ENCODE results near the gene GPS1. TPM values are rescaled to one million over a fixed set of nuclear protein-coding genes. Genes with fewer than 3 reads are reported as not detected.

Gene GPS1
- total and polyA plus RNA-seq, 10 of the 15 experiments (the other 5 are each of a cell fraction or from before 2014, with no cell fraction given) = 2.2 to 146 (median 77.7) TPM

DNA sequence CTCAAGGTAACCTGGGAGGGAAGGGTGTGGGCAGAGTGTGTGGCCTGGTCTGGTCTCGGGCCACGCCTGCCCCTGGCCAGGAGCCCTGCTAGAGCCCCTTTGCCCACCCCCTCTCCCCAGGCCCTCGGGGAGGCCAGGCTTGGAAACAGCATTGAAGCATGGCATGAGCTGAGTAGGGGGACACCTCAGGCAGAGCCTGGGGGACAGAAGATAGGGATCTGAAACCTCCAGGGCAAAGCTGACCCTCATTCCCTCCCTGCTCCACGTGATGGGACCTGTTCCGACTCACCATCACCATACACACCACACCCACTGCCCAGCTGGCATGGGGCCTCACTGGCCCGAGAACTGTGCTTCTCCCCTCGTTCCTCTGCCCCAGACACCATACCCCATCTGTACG, 2.6 kb upstream of the GPS1 start:
- H3K36me3 ChIP-seq (ENCODE audit: control insufficient read depth in 2 of 2, insufficient read depth in 2 of 2, low read length in 1 of 2) = no peaks in the 10 kb centered on the region; a peak in 3 of 4 replicates
- ATAC-seq (no peak), FAIRE-seq (no peak), DNase-seq (ENCODE audit: low read depth, low spot score) (no peak)
- H2AFZ ChIP-seq (ENCODE audit: control insufficient read depth, low read depth, low read length) = no peak overlapping the region
- H3K9ac ChIP-seq (ENCODE audit: control insufficient read depth, insufficient read depth, low read length) = no peak overlapping the region
- H3K27me3 ChIP-seq (replicated peaks in 1 of 2; ENCODE audit: control insufficient read depth in 2 of 2, insufficient read depth in 2 of 2, low read length in 1 of 2) = no peaks in the 10 kb centered on the region
- RAD21 ChIA-PET (ENCODE audit: unreplicated experiment) = interaction anchor here (0.6 kb wide), 1 partner anchor 19 kb away, joined by 3 read pairs; no protein-coding TSS in a partner anchor
- H3K4me3 ChIP-seq = no peak overlapping the region
- H4K20me1 ChIP-seq (ENCODE audit: control insufficient read depth, insufficient read depth) = no peaks in the 10 kb centered on the region
- H3K27ac ChIP-seq (ENCODE audit: control insufficient read depth, insufficient read depth) = no peak overlapping the region
- intact Hi-C loops (cut with micrococcal nuclease; ENCODE audit: unreplicated experiment) = no loop called here
- POLR2A ChIA-PET = interaction anchor here (1.1 kb wide), 1 partner anchor 54 kb away, joined by 4 read pairs; no protein-coding TSS in a partner anchor
- peaks cover 4% of the 10 kb centered on the region for H3K4me1 ChIP-seq (ENCODE audit: control insufficient read depth, insufficient read depth, low read length)
- no TSS peak for BruUV-seq (replicated peaks)
- peaks cover 14% of the 10 kb centered on the region for H3K79me2 ChIP-seq (ENCODE audit: control insufficient read depth, insufficient read depth, low read length)
- CTCF ChIA-PET = no interaction called here
- SMC1A ChIA-PET (ENCODE audit: uncharacterized antibody, unreplicated experiment) = no interaction called here
- H3K4me2 ChIP-seq (ENCODE audit: control insufficient read depth, insufficient read depth) = no peak overlapping the region
- no peak for TF ChIP-seq KLF5 (IDR thresholded peaks at IDR 0.05; ENCODE audit: partially characterized antibody)
- no peak for TF ChIP-seq IRF4 (IDR thresholded peaks at IDR 0.05; ENCODE audit: low read depth, low read length)
- H3K9me3 ChIP-seq (replicated peaks; ENCODE audit: control insufficient read depth, insufficient read depth, low read length) = no peaks in the 10 kb centered on the region
- 72% methylated on average over 8 of the region's 8 CpGs for WGBS (ENCODE audit: insufficient coverage, insufficient replicate concordance, low lambda C conversion rate, missing lambda C conversion rate)
- in situ Hi-C loops (cut with MboI) = no loop called here

DNA sequence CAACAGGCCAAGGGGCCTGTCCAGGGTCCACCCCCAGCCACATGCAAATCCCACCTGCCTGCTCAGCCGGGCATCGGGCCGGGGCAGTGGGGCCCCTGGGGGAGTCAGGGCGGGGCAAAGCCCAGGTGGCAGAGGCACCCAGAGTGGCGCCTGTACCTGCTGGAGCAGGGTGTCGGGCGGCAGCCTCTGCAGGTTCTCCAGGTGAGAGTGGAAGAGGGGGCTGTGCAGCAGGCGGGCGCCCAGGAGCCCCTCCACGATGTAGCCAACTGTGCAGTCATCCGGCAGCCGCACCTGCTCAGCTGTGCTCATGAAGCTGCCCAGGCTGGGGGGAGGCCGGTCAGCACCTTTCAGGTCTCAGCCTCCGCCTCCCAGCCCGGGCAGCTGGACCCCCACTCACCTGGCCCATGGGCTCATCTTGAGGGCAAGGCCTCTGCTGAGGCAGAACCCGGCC, 2.2 kb upstream of the GPS1 start:
- WGBS (ENCODE audit: insufficient coverage, insufficient replicate concordance, low lambda C conversion rate, missing lambda C conversion rate) = 81% methylated on average over 16 of the region's 16 CpGs
- no peak overlapping the region for H3K9ac ChIP-seq (ENCODE audit: control insufficient read depth, insufficient read depth, low read length)
- ChIA-PET SMC1A (ENCODE audit: uncharacterized antibody, unreplicated experiment) (no interaction called here), RAD21 (ENCODE audit: unreplicated experiment) (interaction anchor here (1.3 kb wide), 1 partner anchor 12 kb away, joined by 4 read pairs; the partner anchor contains the start of gene DCXR), CTCF (interaction anchor here (1.7 kb wide), 1 partner anchor 12 kb away, joined by 7 read pairs; the partner anchor contains the start of gene DCXR), POLR2A (interaction anchor here (1.0 to 1.5 kb wide), 3 partner anchors 12 to 54 kb away, joined by 3 to 4 read pairs (median 4); partner anchors contain the start of gene DCXR)
- no peak overlapping the region for H3K27ac ChIP-seq (ENCODE audit: control insufficient read depth, insufficient read depth)
- no peak overlapping the region for H3K4me2 ChIP-seq (ENCODE audit: control insufficient read depth, insufficient read depth)
- in situ Hi-C loops (cut with MboI) = no loop called here
- BruUV-seq (replicated peaks) = no TSS peak
- peaks cover 4% of the 10 kb centered on the region for H3K4me1 ChIP-seq (ENCODE audit: control insufficient read depth, insufficient read depth, low read length)
- intact Hi-C loops (cut with micrococcal nuclease; ENCODE audit: unreplicated experiment) = no loop called here
- no peak overlapping the region for H2AFZ ChIP-seq (ENCODE audit: control insufficient read depth, low read depth, low read length)
- no peaks in the 10 kb centered on the region for H4K20me1 ChIP-seq (ENCODE audit: control insufficient read depth, insufficient read depth)
- H3K4me3 ChIP-seq = no peak overlapping the region
- FAIRE-seq = no peak
- H3K9me3 ChIP-seq (replicated peaks; ENCODE audit: control insufficient read depth, insufficient read depth, low read length) = no peaks in the 10 kb centered on the region
- H3K79me2 ChIP-seq (ENCODE audit: control insufficient read depth, insufficient read depth, low read length) = peaks cover 14% of the 10 kb centered on the region
- H3K27me3 ChIP-seq (replicated peaks in 1 of 2; ENCODE audit: control insufficient read depth in 2 of 2, insufficient read depth in 2 of 2, low read length in 1 of 2) = no peaks in the 10 kb centered on the region
- no peak for ATAC-seq
- TF ChIP-seq NR2C2 (IDR thresholded peaks at IDR 0.05; ENCODE audit: borderline replicate concordance, control insufficient read depth, insufficient read length, low read depth) (no peak), WRNIP1 (IDR thresholded peaks at IDR 0.05; ENCODE audit: borderline replicate concordance, low read depth, low read length) (no peak), EGR1 (IDR thresholded peaks at IDR 0.05; ENCODE audit: borderline replicate concordance in 1 of 2, low read depth in 2 of 2, low read length in 2 of 2) (no peak), MTA2 (IDR thresholded peaks at IDR 0.05; ENCODE audit: low read depth) (no peak), CEBPB (IDR thresholded peaks at IDR 0.05; ENCODE audit: borderline replicate concordance in 1 of 2, low read depth in 2 of 2, low read length in 2 of 2) (no peak), YY1 (IDR thresholded peaks at IDR 0.05; ENCODE audit: low read depth, low read length) (no peak), SRF (IDR thresholded peaks at IDR 0.05; ENCODE audit: low read depth in 2 of 2, low read length in 2 of 2) (no peak), MEF2B (IDR thresholded peaks at IDR 0.05; ENCODE audit: partially characterized antibody, poor library complexity, severe bottlenecking) (no peak), YBX1 (IDR thresholded peaks at IDR 0.05) (no peak)
- DNase-seq (ENCODE audit: low read depth, low spot score) = no peak
- H3K36me3 ChIP-seq (ENCODE audit: control insufficient read depth in 2 of 2, insufficient read depth in 2 of 2, low read length in 1 of 2) = peaks cover 0 to under 1% of the 10 kb centered on the region in 2 experiments; a peak in 3 of 4 replicates
